GM12875 (cell line): Measurements from ENCODE around the gene CNDP2.

Experiments
- H3K4me3 ChIP-seq: one replicate; pipeline ENCODE4 v1.5.1; 2011; ENCODE audit warnings: low read depth, low read length, control low read depth
- TF ChIP-seq, protein P1 (sequence below): IDR thresholded peaks from 2 replicates; pipeline ENCODE4 v1.5.1; 2011; ENCODE audit warnings: low read depth, mild to moderate bottlenecking, control low read depth, inconsistent platforms, low read length, moderate library complexity, borderline replicate concordance; ENCODE audit not compliant: insufficient read depth

The CNDP2 gene

DNA sequence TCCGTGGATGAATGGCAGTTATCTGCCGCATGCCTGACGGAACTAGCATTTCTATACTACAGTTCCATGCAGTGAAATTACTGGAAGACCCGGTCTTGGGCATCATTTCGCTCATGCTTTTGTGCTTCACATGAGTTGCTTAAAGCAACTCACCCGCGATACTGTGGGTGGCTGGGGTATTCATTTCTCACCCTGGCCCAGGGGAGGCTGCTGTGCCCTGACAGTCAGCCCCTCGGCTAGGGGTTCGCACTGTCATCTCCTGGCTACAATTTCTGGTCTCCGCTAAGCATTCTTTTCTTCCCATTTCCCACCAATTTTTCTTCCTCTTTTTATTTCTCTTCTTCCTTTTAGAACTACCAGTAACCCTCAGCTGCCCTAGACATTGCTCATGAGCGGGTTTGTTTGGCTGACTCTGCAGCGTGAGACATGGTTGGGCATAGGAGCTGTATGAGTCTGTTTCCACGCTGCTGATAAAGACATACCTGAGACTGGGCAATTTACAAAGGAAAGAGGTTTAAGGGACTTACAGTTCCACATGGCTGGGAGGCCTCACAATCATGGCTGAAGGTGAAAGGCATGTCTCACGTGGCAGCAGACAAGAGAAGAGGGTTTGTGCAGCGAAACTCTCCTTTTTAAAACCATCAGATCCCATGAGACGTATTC is 16.5 kb upstream of the CNDP2 start:
- TF ChIP-seq, protein P1, sequence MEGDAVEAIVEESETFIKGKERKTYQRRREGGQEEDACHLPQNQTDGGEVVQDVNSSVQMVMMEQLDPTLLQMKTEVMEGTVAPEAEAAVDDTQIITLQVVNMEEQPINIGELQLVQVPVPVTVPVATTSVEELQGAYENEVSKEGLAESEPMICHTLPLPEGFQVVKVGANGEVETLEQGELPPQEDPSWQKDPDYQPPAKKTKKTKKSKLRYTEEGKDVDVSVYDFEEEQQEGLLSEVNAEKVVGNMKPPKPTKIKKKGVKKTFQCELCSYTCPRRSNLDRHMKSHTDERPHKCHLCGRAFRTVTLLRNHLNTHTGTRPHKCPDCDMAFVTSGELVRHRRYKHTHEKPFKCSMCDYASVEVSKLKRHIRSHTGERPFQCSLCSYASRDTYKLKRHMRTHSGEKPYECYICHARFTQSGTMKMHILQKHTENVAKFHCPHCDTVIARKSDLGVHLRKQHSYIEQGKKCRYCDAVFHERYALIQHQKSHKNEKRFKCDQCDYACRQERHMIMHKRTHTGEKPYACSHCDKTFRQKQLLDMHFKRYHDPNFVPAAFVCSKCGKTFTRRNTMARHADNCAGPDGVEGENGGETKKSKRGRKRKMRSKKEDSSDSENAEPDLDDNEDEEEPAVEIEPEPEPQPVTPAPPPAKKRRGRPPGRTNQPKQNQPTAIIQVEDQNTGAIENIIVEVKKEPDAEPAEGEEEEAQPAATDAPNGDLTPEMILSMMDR = no peak

DNA sequence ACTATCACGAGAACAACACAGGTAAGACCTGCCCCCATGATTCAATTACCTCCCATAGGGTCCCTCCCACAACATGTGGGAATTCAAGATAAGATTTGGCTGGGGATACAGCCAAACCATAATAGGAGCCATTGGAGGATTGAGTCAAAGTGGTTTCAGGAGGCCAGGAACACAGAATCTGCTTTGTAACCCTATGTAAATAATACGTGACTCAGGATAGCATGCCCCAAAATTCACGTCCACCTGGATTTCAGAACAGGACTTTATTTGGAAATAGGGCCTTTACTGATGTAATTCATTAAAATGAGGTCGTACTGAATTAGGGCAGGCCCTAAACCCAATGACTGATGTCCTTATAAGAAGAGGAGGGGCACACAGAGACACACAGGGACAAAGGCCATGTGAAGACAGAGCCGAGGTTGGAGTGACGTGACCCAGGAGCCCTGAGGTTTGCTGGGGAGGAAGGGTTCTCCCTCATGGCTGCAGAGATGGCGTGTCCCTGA is 16.0 kb upstream of the CNDP2 start:
- H3K4me3 ChIP-seq = no peak overlapping the region
- TF ChIP-seq, protein P1 = no peak

More for the DNA sequence above, 16.5 kb upstream of the CNDP2 start:
- no peak overlapping the region for H3K4me3 ChIP-seq

DNA sequence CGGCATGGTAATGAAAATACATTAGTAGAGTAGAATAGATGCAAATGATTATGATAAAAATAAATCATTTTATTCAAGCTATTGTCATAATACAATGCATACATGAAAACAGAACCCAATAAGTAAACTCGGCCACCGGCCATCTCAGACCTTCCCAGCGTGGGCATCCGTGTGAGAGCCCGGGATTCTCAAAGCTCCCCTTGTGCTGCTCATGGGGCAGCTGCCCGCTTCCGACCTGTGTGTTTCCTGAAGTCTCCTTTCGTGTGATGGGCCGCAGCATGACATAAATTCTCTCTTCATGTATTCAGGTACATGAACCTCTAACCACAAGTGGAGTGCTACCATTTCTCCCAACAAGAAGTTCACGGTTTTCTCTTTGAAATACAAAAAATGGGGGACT is 13.5 kb upstream of the CNDP2 start:
- H3K4me3 ChIP-seq = no peak overlapping the region
- TF ChIP-seq, protein P1 = no peak

DNA sequence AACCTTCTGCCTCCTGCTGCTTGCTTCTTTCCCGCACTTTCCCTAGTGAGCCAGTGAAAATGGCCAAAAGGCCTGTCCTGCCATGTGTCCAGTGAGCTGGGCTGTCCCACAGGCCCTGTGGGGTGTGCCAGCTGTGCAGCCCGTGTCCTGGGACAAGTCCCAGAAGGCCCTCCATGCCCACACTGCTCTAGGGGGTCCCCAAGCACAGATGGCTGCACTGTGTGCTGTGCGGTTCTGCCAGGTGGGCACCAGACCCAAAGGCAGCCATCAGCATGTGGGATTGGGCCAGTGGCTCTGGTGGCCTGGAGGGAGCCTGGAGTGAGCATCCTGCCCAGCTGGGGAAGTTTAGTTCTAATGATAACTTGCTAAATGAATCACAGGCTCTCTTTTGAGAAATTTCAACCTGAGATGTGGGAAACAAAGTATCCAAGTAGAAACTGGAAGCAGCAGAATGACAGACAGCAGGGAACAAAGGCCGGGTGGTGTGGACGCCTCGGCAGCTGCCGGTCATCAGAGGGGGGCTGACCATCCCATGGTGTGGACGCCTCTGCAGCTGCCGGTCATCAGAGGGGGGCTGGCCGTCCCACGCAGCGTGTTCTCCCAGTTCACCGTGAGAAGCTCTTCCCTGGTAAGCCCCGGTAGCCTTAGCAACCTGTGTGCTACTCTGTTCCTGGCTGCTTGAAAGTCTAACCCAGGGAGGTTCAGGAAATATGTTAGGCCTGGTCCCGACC is 9.9 kb upstream of the CNDP2 start:
- TF ChIP-seq, protein P1 = no peak
- H3K4me3 ChIP-seq = no peak overlapping the region

DNA sequence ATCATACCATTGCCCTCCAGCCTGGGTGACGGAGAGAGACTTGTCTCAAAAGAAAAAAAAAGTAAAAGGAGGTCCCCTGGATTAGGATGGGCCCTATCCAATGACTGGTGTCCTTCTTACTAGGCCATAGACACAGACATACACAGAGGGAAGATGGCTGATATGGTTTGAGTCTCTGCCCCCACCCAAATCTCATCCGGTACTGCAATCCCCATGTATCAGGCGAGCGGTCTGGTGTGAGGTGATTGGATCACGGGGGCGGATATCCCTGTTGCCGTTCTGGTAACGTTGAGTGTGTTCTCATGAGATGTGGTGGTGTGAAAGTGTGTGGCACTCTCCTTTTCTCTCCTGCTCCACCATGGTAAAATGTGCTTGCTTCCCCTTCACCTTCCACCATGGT is 7.8 kb upstream of the CNDP2 start:
- TF ChIP-seq, protein P1 = no peak
- H3K4me3 ChIP-seq = no peak overlapping the region

DNA sequence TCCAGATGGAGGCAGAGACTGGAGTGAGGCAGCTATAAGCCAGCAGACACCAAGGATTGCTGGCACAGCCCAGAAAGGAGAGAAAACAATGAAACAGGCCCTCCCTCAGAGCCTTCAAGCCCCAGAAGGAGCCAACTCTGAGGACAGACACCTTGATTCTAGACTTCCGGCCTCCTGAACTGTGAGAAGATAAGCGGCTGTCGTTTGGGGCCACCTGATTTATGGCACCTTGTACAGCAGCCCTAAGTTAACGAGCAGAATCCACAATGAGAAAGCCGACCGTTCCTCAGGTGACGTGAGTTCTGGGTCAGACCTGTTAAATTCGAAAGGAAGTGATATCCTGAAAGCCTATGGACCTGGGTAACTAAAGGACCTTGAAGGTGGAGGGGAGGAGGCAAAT is 7.3 kb upstream of the CNDP2 start:
- no peak overlapping the region for H3K4me3 ChIP-seq
- TF ChIP-seq, protein P1 = no peak

DNA sequence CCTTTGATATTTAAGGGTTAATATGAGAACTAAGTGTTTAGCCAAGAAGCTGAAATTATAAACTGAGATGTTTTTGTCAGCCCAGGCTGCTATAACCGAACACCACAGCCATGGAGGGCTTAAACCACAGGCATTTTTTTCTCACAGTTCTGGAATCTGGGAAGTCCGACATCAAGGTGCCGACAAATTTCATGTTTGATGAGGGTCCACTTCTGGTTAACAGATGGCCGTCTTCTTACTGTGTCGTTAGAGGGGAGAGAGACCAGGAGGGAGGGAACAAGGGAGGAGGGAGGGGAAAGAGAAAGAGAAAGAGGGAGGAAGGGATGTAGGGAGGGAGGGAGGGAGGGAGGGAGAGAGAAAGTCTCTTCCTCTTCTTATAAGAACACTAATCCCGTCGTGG is 6.5 kb upstream of the CNDP2 start:
- TF ChIP-seq, protein P1 = no peak
- no peak overlapping the region for H3K4me3 ChIP-seq
